GM12891 (cell line): Measurements from ENCODE around the gene PRKAG3.

ENCODE experiments used
- DNase-seq: peaks from one replicate; pipeline ENCODE4 v3.0.0; 2011; ENCODE audit warnings: low spot score; ENCODE audit not compliant: insufficient read length
- FAIRE-seq: peaks from 2 replicates; lab custom pipeline; 2011; peaks lifted over from hg19 to GRCh38; lab: Jason Lieb, UNC
- PAX5 ChIP-seq: IDR thresholded peaks from 2 replicates; pipeline ENCODE4 v1.6.1; 2011; ENCODE audit warnings: low read length, moderate library complexity, mild to moderate bottlenecking; ENCODE audit not compliant: insufficient read depth, severe bottlenecking
- POLR2A ChIP-seq: IDR thresholded peaks from 2 replicates; pipeline ENCODE4 v1.6.1; 2011; ENCODE audit warnings: low read depth, low read length, control low read depth
- POLR2AphosphoS5 ChIP-seq: IDR thresholded peaks from 2 replicates; pipeline ENCODE4 v1.6.1; 2011; ENCODE audit warnings: low read depth, low read length, control low read depth
- POU2F2 ChIP-seq: IDR thresholded peaks from 2 replicates; pipeline ENCODE4 v1.6.1; 2011; ENCODE audit warnings: low read depth, mild to moderate bottlenecking, control low read depth, low read length, moderate library complexity
- SPI1 ChIP-seq: IDR thresholded peaks from 2 replicates; pipeline ENCODE4 v1.6.1; 2011; ENCODE audit warnings: low read depth, low read length, control low read depth
- TAF1 ChIP-seq: IDR thresholded peaks from 2 replicates; pipeline ENCODE4 v1.6.1; 2011; ENCODE audit warnings: low read depth, low read length, control low read depth

Gene PRKAG3

DNA sequence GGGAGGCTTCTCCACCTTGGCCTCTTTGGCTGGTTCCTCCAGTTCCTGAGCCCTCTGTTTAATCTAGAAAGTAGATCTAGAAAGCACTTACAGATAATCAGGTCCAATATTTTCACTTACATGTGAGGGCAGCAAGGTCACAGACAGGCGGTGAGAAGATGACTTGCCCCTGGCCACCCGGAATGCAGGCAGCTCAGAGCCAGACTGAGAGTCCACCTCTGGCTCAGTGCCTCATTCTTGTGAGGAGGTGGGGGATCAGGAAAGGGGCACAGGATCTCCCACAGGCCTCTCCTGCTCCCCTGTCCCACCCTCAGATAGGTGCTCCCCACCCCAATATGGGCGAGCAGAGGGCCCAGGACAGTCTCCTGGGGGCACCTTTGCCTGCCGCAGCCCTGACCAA lies 33.8 kb upstream of the PRKAG3 start:
- TF ChIP-seq POLR2AphosphoS5 (no peak), TAF1 (no peak), SPI1 (no peak), POLR2A (no peak), PAX5 (no peak), POU2F2 (no peak)
- FAIRE-seq (no peak), DNase-seq (no peak)

DNA sequence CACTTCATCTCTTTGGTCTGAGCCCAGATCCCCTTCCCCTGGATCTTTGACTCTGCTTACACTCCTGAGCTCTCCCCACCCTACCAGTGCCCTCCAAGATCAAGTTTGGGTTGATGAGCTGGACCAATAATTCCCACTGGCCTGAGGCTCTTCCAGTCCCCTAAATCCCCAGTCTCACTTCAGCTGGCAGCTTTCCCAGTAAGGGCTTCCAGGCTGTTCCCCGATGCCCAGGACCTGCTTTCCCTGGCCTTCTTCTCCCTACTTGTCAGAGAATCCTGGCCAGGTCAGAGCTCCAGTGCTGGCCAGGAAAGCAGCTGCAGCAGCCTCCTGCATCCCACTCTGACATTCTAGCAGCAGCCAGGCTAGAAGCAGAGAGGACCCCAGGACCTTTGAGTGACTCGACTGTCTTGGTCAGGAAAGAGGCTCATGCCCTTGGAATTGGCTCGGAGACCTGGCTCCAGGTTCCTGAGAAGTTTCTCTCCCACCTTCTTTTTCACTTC lies 31.5 kb upstream of the PRKAG3 start:
- no peak for FAIRE-seq
- DNase-seq, result no peak
- TF ChIP-seq TAF1, result no peak

DNA sequence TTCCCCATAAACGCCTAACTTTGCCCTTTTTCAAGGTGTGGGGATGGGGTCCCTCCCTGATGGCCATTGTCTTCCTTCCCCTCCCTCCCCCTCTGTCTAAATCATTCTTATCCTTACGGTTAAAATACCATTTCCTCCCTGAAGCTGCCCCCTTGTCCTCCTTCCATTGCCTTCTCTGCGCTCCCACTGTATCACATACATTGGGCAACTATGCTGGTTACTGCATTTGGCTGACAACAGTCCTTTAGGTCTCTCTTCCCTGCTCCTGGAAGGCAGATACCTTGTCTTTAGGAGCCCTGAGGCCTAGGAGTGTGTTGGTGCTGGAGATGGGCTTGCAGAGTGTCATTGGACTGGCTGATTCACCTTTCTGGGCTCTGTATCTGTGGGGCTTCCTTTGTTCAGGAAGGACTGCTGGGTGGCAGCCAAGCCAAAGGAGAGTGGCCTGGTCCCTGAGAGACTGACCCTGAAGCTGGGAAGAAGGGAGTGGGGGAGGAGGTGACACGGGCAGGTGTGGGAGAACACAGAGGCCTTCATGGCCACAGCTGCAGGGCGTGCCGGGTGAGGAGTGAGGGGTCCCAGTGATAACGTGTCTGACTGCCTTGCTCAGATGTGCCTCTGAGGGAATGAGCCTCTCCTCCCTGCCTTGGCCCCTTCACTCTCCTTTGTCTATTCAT lies 30.2 kb upstream of the PRKAG3 start:
- FAIRE-seq, result no peak
- TF ChIP-seq TAF1 (no peak), POLR2A (no peak), POLR2AphosphoS5 (no peak), POU2F2 (no peak), SPI1 (no peak), PAX5 (no peak)
- DNase-seq, result peak; percentile 0

- peak; percentile 7 for DNase-seq
- peak; percentile 70 for FAIRE-seq
- TF ChIP-seq TAF1 (no peak), POU2F2 (peak; percentile 79; the same call in 1 of the 2 replicates)
Observed at GRCh38 chr2:218860950-218861381, 29.4 kb upstream of the PRKAG3 start.

DNA sequence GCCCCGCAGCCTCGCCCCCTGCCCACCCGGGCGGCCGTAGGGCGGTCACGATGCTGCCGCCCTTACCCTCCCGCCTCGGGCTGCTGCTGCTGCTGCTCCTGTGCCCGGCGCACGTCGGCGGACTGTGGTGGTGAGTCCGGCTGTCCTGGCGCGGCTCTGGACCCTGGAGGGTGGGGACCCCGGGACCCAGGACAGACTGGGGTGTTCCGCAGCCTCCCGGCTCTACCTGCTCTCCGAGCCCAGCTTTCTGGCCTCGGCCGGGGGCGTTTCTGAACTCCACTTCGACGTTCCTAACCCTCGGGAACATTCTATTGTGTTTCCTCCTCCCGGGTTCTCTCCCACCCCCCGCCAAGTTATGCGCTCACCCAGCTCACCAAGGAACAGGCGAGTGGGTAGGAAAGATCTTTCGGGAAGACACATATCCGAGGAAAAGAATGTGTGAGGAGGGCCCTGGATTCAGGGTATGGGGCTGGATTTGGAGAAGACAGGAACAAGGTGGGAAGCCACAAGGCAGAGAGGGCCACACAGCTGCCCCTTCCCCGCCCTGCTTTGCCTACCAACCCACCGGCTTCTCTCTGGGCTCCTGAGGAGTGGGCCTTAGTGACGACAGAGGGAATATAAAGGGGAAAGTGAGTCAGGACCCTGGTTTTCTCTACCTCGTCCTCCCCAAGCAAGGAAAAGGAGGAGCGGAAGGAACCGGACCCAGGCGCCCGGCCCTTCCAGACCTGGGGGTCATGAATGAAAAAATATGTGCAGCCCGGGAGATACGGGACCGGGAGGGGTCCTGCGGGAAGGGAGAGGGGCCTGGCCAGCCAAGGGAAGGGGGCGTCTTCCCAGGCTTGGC lies 28.6 kb upstream of the PRKAG3 start:
- TF ChIP-seq POLR2A (no peak), POLR2AphosphoS5 (no peak), PAX5 (no peak), POU2F2 (no peak), SPI1 (no peak), TAF1 (no peak)
- FAIRE-seq (no peak), DNase-seq (peak; percentile 9)

GRCh38 chr2:218859556-218859987 lies 28.0 kb upstream of the PRKAG3 start, which contains the start of gene WNT6:
TSS of gene WNT6 (plus strand) at chr2:218859805. CDS start at chr2:218860038, 233 bp downstream.
- DNase-seq, result no peak
- no peak for FAIRE-seq

GRCh38 chr2:218858671-218859555 lies 27.3 kb upstream of the PRKAG3 start:
- FAIRE-seq, result no peak
- TF ChIP-seq SPI1 (no peak), PAX5 (no peak), TAF1 (no peak), POLR2A (no peak), POLR2AphosphoS5 (no peak), POU2F2 (no peak)
- DNase-seq, result no peak

More at GRCh38 chr2:218859556-218859987, 28.0 kb upstream of the PRKAG3 start, which contains the start of gene WNT6:
- no peak for TF ChIP-seq TAF1
- no peak for TF ChIP-seq POLR2AphosphoS5
- TF ChIP-seq PAX5, result no peak
- no peak for TF ChIP-seq SPI1
- TF ChIP-seq POLR2A, result no peak
- no peak for TF ChIP-seq POU2F2

DNA sequence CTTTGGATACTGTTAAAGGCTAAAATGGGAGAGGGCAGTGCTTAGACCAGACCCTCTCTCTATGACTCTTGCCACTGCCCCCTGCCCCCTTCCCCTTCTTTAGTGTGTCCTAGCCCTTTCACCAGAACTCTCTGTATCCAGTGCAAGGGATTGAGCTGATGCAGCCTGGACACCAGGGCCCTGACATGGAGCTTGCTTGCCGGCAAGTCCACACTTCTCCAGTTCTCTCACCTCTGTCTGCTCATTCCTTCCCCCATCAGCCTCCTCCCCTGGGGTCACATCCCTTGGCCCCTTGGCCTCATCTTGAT lies 26.5 kb upstream of the PRKAG3 start:
- FAIRE-seq (no peak), DNase-seq (no peak)
- TF ChIP-seq POU2F2 (no peak), TAF1 (no peak)

- no peak for TF ChIP-seq POLR2AphosphoS5
- TF ChIP-seq SPI1, result no peak
- no peak for TF ChIP-seq TAF1
- TF ChIP-seq POU2F2, result no peak
- no peak for TF ChIP-seq POLR2A
- no peak for TF ChIP-seq PAX5
- DNase-seq, result no peak
- no peak for FAIRE-seq
Observed at GRCh38 chr2:218857371-218858137, 26.0 kb upstream of the PRKAG3 start.

GRCh38 chr2:218856896-218857243 lies 25.3 kb upstream of the PRKAG3 start:
- no peak for DNase-seq
- FAIRE-seq, result no peak
- TF ChIP-seq SPI1 (no peak), POLR2A (no peak), POLR2AphosphoS5 (no peak), TAF1 (no peak)
